ENCODE data around the gene MPV17L2.
"Not testable (repeated sequence)": the region's sequence is repeated elsewhere in the genome, so short reads cannot be mapped to it uniquely, and the experiment has no call there.

Gene MPV17L2

GRCh38 chr19:18192673-18193387 lies at the start of gene MPV17L2:
MPV17L2 (plus strand) TSS chr19:18193218; CDS start chr19:18193282, 64 bp downstream.
- peak; percentile 100 for DNase-seq (ENCODE audit: low spot score)

- no peak for DNase-seq (ENCODE audit: low spot score)
Measured at GRCh38 chr19:18143902-18144301, 49.1 kb upstream of the MPV17L2 start.

GRCh38 chr19:18144361-18144760 lies 48.7 kb upstream of the MPV17L2 start:
- no peak for DNase-seq (ENCODE audit: low spot score)

- DNase-seq (ENCODE audit: low spot score): no peak
Measured at GRCh38 chr19:18144906-18145305, 48.1 kb upstream of the MPV17L2 start.

- no peak for DNase-seq (ENCODE audit: low spot score)
Measured at GRCh38 chr19:18145391-18145999, 47.5 kb upstream of the MPV17L2 start.

- no peak for DNase-seq (ENCODE audit: low spot score)
Measured at GRCh38 chr19:18147396-18147795, 45.6 kb upstream of the MPV17L2 start.

- no peak for DNase-seq (ENCODE audit: low spot score)
Measured at GRCh38 chr19:18149596-18149975, 43.4 kb upstream of the MPV17L2 start.

GRCh38 chr19:18150776-18151624 lies 42.0 kb upstream of the MPV17L2 start:
- no peak for DNase-seq (ENCODE audit: low spot score)

GRCh38 chr19:18152442-18152816 lies 40.6 kb upstream of the MPV17L2 start:
- peak; percentile 97 for DNase-seq (ENCODE audit: low spot score)

- DNase-seq (ENCODE audit: low spot score): peak; percentile 99
Measured at GRCh38 chr19:18152817-18153555, 40.0 kb upstream of the MPV17L2 start, which contains the start of gene PIK3R2. PIK3R2 (plus strand) TSS chr19:18153163; CDS start chr19:18155880, 2,717 bp downstream.

GRCh38 chr19:18153556-18154134 lies 39.4 kb upstream of the MPV17L2 start:
- DNase-seq (ENCODE audit: low spot score): no peak

GRCh38 chr19:18155095-18156087 lies 37.6 kb upstream of the MPV17L2 start:
- no peak for DNase-seq (ENCODE audit: low spot score)

GRCh38 chr19:18156268-18156667 lies 36.8 kb upstream of the MPV17L2 start:
- no peak for DNase-seq (ENCODE audit: low spot score)

- DNase-seq (ENCODE audit: low spot score): no peak
Measured at GRCh38 chr19:18156841-18157464, 36.1 kb upstream of the MPV17L2 start.

- DNase-seq (ENCODE audit: low spot score): no peak
Measured at GRCh38 chr19:18157465-18158063, 35.5 kb upstream of the MPV17L2 start.

- no peak for DNase-seq (ENCODE audit: low spot score)
Measured at GRCh38 chr19:18158467-18158866, 34.6 kb upstream of the MPV17L2 start.

- DNase-seq (ENCODE audit: low spot score): not testable (repeated sequence)
Measured at GRCh38 chr19:18159059-18159616, 33.9 kb upstream of the MPV17L2 start.

GRCh38 chr19:18159810-18160209 lies 33.2 kb upstream of the MPV17L2 start:
- no peak for DNase-seq (ENCODE audit: low spot score)

GRCh38 chr19:18160493-18160970 lies 32.5 kb upstream of the MPV17L2 start:
- no peak for DNase-seq (ENCODE audit: low spot score)

Data from CD4-positive, alpha-beta T cell treated with Interleukin-6 at 100 ng/mL for 8 hours (primary cell).